ENCODE data around the gene RUNX3. TPM values are rescaled to one million over a fixed set of nuclear protein-coding genes. Genes with fewer than 3 reads are reported as not detected.

RUNX3 gene
- total RNA-seq, 1 experiment from 2014 or later: 36.6 TPM

DNA sequence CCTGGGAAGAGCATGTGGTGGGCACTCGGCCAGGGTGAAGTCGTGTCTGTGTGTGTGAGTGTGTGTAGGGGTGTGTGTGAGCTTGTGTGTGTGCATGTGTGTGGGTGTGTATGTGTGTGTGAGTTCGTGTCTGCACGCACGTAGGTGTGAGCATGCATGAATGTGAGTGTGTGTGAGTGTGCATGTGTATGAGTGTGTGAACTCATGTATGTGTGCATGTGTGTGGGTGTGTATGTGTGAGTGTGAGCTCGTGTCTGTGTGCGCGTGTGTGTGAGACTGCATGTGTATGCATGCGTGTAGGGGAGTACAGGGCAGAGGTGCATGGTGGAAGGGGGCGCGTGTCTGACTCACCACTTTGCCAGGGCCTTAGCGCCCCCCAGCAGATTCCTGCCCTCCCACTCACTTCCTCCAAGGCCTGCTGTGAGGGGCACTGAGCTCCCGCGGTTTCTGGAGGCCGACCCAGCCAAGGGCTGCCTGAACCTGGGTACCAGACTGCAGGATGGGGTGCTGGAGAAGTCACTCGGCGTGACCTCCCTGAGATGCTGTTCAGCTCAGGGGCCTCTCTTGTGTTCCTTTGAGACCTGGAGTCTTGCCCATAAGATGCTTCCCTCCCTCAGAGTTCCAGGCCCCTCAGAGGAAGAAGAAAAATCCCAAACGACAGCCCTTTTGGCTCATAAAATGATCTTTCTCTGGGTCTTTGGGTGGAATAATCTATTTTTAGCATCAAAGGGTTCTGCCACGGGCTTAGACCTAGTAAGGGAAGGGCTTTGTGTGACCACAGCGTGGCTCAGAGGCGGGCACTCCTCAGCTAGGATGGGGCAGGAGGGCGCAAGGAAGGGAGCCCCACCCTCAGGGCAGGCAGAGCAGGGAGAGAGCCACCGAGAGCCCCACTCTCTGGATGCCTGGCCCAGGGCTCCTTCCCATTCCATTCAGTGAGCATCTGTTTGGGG is 41.1 kb upstream of the RUNX3 start:
- H3K9me3 ChIP-seq (ENCODE audit: low read length): peaks cover 5% of the 10 kb centered on the region; the same call in 1 of the 2 replicates
- no peaks in the 10 kb centered on the region for H3K9me2 ChIP-seq (replicated peaks; ENCODE audit: insufficient read depth, low read length)
- no peaks in the 10 kb centered on the region for H3K4me1 ChIP-seq (ENCODE audit: low read length)
- H3K79me2 ChIP-seq (ENCODE audit: low read length): no peaks in the 10 kb centered on the region
- no peak overlapping the region for H3K4me2 ChIP-seq (ENCODE audit: low read depth, low read length, poor library complexity, severe bottlenecking)
- no peak for DNase-seq
- no peak overlapping the region for H3K9ac ChIP-seq (ENCODE audit: low read length)
- no peaks in the 10 kb centered on the region for H3K36me3 ChIP-seq (ENCODE audit: insufficient read depth, low read length)
- H3K27me3 ChIP-seq (ENCODE audit: low read length): 0 out of 2 replicates have a peak, but pooled peaks cover 3% of the 10 kb centered on the region
- H3K27ac ChIP-seq (ENCODE audit: low read length): no peak overlapping the region
- no peaks in the 10 kb centered on the region for H4K20me1 ChIP-seq (ENCODE audit: insufficient read depth, low read depth, low read length)
- no peak overlapping the region for H3K4me3 ChIP-seq (ENCODE audit: low read length)
- H2AFZ ChIP-seq (ENCODE audit: low read length): no peak overlapping the region

- Histone ChIP-seq H3K9me3 (ENCODE audit: low read length) (peaks cover 3% of the 10 kb centered on the region; the same call in 1 of the 2 replicates), H3K9ac (ENCODE audit: low read length) (no peak overlapping the region), H3K79me2 (ENCODE audit: low read length) (no peaks in the 10 kb centered on the region), H3K27ac (ENCODE audit: low read length) (no peak overlapping the region), H2AFZ (ENCODE audit: low read length) (no peak overlapping the region), H3K9me2 (replicated peaks; ENCODE audit: insufficient read depth, low read length) (no peaks in the 10 kb centered on the region), H3K4me3 (ENCODE audit: low read length) (no peak overlapping the region), H3K4me1 (ENCODE audit: low read length) (no peaks in the 10 kb centered on the region), H3K36me3 (ENCODE audit: insufficient read depth, low read length) (no peaks in the 10 kb centered on the region), H3K4me2 (ENCODE audit: low read depth, low read length, poor library complexity, severe bottlenecking) (no peak overlapping the region), H4K20me1 (ENCODE audit: insufficient read depth, low read depth, low read length) (no peaks in the 10 kb centered on the region), H3K27me3 (ENCODE audit: low read length) (0 out of 2 replicates have a peak, but pooled peaks cover 3% of the 10 kb centered on the region)
- no peak for DNase-seq
These were observed 40.3 kb upstream of the RUNX3 start for GRCh38 chr1:24970399-24970753.

- Histone ChIP-seq H3K27ac (ENCODE audit: low read length) (no peak overlapping the region), H2AFZ (ENCODE audit: low read length) (no peak overlapping the region), H3K79me2 (ENCODE audit: low read length) (no peaks in the 10 kb centered on the region), H3K9me2 (replicated peaks; ENCODE audit: insufficient read depth, low read length) (no peaks in the 10 kb centered on the region), H3K4me2 (ENCODE audit: low read depth, low read length, poor library complexity, severe bottlenecking) (no peak overlapping the region), H3K36me3 (ENCODE audit: insufficient read depth, low read length) (no peaks in the 10 kb centered on the region), H3K27me3 (ENCODE audit: low read length) (0 out of 2 replicates have a peak, but pooled peaks cover 3% of the 10 kb centered on the region), H3K9ac (ENCODE audit: low read length) (no peak overlapping the region), H3K4me3 (ENCODE audit: low read length) (no peak overlapping the region), H3K4me1 (ENCODE audit: low read length) (peaks cover 3% of the 10 kb centered on the region; the same call in 1 of the 2 replicates), H3K9me3 (ENCODE audit: low read length) (no peaks in the 10 kb centered on the region), H4K20me1 (ENCODE audit: insufficient read depth, low read depth, low read length) (no peaks in the 10 kb centered on the region)
- DNase-seq: no peak
These were observed 39.7 kb upstream of the RUNX3 start for GRCh38 chr1:24969596-24970398.

GRCh38 chr1:24968941-24969585 is 39.0 kb upstream of the RUNX3 start:
- Histone ChIP-seq H2AFZ (ENCODE audit: low read length) (no peak overlapping the region), H3K79me2 (ENCODE audit: low read length) (no peaks in the 10 kb centered on the region), H3K27ac (ENCODE audit: low read length) (no peak overlapping the region), H3K9ac (ENCODE audit: low read length) (no peak overlapping the region), H3K4me2 (ENCODE audit: low read depth, low read length, poor library complexity, severe bottlenecking) (no peak overlapping the region), H3K9me3 (ENCODE audit: low read length) (no peaks in the 10 kb centered on the region), H3K27me3 (ENCODE audit: low read length) (no peaks in the 10 kb centered on the region), H3K36me3 (ENCODE audit: insufficient read depth, low read length) (no peaks in the 10 kb centered on the region), H3K4me3 (ENCODE audit: low read length) (no peak overlapping the region), H3K4me1 (ENCODE audit: low read length) (peaks cover 5% of the 10 kb centered on the region; the same call in 1 of the 2 replicates), H4K20me1 (ENCODE audit: insufficient read depth, low read depth, low read length) (no peaks in the 10 kb centered on the region), H3K9me2 (replicated peaks; ENCODE audit: insufficient read depth, low read length) (no peaks in the 10 kb centered on the region)
- DNase-seq: no peak

GRCh38 chr1:24967962-24968361 is 37.9 kb upstream of the RUNX3 start:
- H3K27me3 ChIP-seq (ENCODE audit: low read length): no peaks in the 10 kb centered on the region
- H3K27ac ChIP-seq (ENCODE audit: low read length): no peak overlapping the region
- peaks cover 10% of the 10 kb centered on the region; the same call in 1 of the 2 replicates for H3K4me1 ChIP-seq (ENCODE audit: low read length)
- no peaks in the 10 kb centered on the region for H4K20me1 ChIP-seq (ENCODE audit: insufficient read depth, low read depth, low read length)
- no peak overlapping the region for H3K4me3 ChIP-seq (ENCODE audit: low read length)
- H3K9ac ChIP-seq (ENCODE audit: low read length): no peak overlapping the region
- no peaks in the 10 kb centered on the region for H3K9me3 ChIP-seq (ENCODE audit: low read length)
- no peaks in the 10 kb centered on the region for H3K79me2 ChIP-seq (ENCODE audit: low read length)
- H3K4me2 ChIP-seq (ENCODE audit: low read depth, low read length, poor library complexity, severe bottlenecking): no peak overlapping the region
- DNase-seq: no peak
- H3K36me3 ChIP-seq (ENCODE audit: insufficient read depth, low read length): no peaks in the 10 kb centered on the region
- no peak overlapping the region for H2AFZ ChIP-seq (ENCODE audit: low read length)
- no peaks in the 10 kb centered on the region for H3K9me2 ChIP-seq (replicated peaks; ENCODE audit: insufficient read depth, low read length)

GRCh38 chr1:24967555-24967954 is 37.5 kb upstream of the RUNX3 start:
- Histone ChIP-seq H3K36me3 (ENCODE audit: insufficient read depth, low read length) (no peaks in the 10 kb centered on the region), H3K4me2 (ENCODE audit: low read depth, low read length, poor library complexity, severe bottlenecking) (no peak overlapping the region), H3K4me3 (ENCODE audit: low read length) (no peak overlapping the region), H3K9me3 (ENCODE audit: low read length) (no peaks in the 10 kb centered on the region), H3K27ac (ENCODE audit: low read length) (no peak overlapping the region), H3K79me2 (ENCODE audit: low read length) (no peaks in the 10 kb centered on the region), H4K20me1 (ENCODE audit: insufficient read depth, low read depth, low read length) (no peaks in the 10 kb centered on the region), H3K9me2 (replicated peaks; ENCODE audit: insufficient read depth, low read length) (no peaks in the 10 kb centered on the region), H3K9ac (ENCODE audit: low read length) (no peak overlapping the region), H3K27me3 (ENCODE audit: low read length) (no peaks in the 10 kb centered on the region), H3K4me1 (ENCODE audit: low read length) (peaks cover 10% of the 10 kb centered on the region; the same call in 1 of the 2 replicates), H2AFZ (ENCODE audit: low read length) (no peak overlapping the region)
- DNase-seq: no peak

- no peaks in the 10 kb centered on the region for H3K9me2 ChIP-seq (replicated peaks; ENCODE audit: insufficient read depth, low read length)
- H3K4me3 ChIP-seq (ENCODE audit: low read length): no peak overlapping the region
- no peaks in the 10 kb centered on the region for H4K20me1 ChIP-seq (ENCODE audit: insufficient read depth, low read depth, low read length)
- H3K9me3 ChIP-seq (ENCODE audit: low read length): no peaks in the 10 kb centered on the region
- no peak overlapping the region for H3K9ac ChIP-seq (ENCODE audit: low read length)
- no peaks in the 10 kb centered on the region for H3K36me3 ChIP-seq (ENCODE audit: insufficient read depth, low read length)
- H3K79me2 ChIP-seq (ENCODE audit: low read length): no peaks in the 10 kb centered on the region
- H3K4me1 ChIP-seq (ENCODE audit: low read length): peaks cover 10% of the 10 kb centered on the region; the same call in 1 of the 2 replicates
- H3K4me2 ChIP-seq (ENCODE audit: low read depth, low read length, poor library complexity, severe bottlenecking): no peak overlapping the region
- DNase-seq: no peak
- no peaks in the 10 kb centered on the region for H3K27me3 ChIP-seq (ENCODE audit: low read length)
- H2AFZ ChIP-seq (ENCODE audit: low read length): no peak overlapping the region
- no peak overlapping the region for H3K27ac ChIP-seq (ENCODE audit: low read length)
These were observed 36.8 kb upstream of the RUNX3 start for GRCh38 chr1:24966724-24967346.
